ENCODE results near the gene KLHL24.

DNA sequence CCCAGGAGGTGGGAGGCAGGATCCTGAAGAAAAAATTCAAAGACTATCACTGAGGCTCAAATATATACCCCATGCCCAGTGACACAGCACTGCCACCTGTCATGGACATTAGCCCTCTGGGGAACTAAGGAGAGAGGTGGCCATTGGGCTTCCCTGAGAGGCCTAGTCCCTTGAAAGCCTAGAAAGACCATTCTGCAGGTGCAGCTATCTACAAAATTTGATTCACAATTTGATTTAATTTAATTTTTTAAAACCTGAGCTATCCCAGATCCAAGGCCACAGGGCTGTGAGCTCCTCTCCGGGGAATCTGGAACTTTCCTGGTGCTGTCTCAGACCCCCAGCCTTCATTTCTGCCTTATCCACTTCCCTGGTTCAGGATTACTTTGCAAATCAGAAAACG, 16.9 kb upstream of the KLHL24 start:
- TF ChIP-seq, protein P1, sequence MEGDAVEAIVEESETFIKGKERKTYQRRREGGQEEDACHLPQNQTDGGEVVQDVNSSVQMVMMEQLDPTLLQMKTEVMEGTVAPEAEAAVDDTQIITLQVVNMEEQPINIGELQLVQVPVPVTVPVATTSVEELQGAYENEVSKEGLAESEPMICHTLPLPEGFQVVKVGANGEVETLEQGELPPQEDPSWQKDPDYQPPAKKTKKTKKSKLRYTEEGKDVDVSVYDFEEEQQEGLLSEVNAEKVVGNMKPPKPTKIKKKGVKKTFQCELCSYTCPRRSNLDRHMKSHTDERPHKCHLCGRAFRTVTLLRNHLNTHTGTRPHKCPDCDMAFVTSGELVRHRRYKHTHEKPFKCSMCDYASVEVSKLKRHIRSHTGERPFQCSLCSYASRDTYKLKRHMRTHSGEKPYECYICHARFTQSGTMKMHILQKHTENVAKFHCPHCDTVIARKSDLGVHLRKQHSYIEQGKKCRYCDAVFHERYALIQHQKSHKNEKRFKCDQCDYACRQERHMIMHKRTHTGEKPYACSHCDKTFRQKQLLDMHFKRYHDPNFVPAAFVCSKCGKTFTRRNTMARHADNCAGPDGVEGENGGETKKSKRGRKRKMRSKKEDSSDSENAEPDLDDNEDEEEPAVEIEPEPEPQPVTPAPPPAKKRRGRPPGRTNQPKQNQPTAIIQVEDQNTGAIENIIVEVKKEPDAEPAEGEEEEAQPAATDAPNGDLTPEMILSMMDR (IDR thresholded peaks at IDR 0.05): no peak
- TF ChIP-seq POLR2A (IDR thresholded peaks at IDR 0.05): no peak
